Chondrocyte (in vitro differentiated cells): ENCODE data around the gene OR4A5. TPM values are rescaled to one million over a fixed set of nuclear protein-coding genes. Genes with fewer than 3 reads are reported as not detected.
"Not testable (repeated sequence)": the region's sequence is repeated elsewhere in the genome, so short reads cannot be mapped to it uniquely, and the experiment has no call there.

Experiments
- DNase-seq: peaks from one replicate; pipeline ENCODE4 v3.0.0; 2021; ENCODE audit warnings: mixed read lengths, low spot score
- H3K27ac Mint-ChIP-seq: one replicate; pipeline ENCODE4 v1.8.0; 2021; ENCODE audit warnings: mild to moderate bottlenecking, moderate library complexity, mixed read lengths; ENCODE audit not compliant: unreplicated experiment
- H3K27me3 Mint-ChIP-seq: 2 replicates; pipeline ENCODE4 v1.8.0; 2021; ENCODE audit warnings: low read depth, mixed read lengths
- H3K36me3 Mint-ChIP-seq: 2 replicates; pipeline ENCODE4 v1.8.0; 2021; ENCODE audit warnings: low read depth, mixed read lengths
- H3K4me1 Mint-ChIP-seq: 2 replicates; pipeline ENCODE4 v1.8.0; 2021; ENCODE audit warnings: low read depth, mild to moderate bottlenecking, mixed read lengths
- H3K4me3 Mint-ChIP-seq: one replicate; pipeline ENCODE4 v1.8.0; 2021; ENCODE audit warnings: mild to moderate bottlenecking, moderate library complexity, mixed read lengths; ENCODE audit not compliant: unreplicated experiment
- H3K9me3 Mint-ChIP-seq: 2 replicates; pipeline ENCODE4 v1.8.0; 2021; ENCODE audit warnings: low read depth, mixed read lengths
- long read RNA-seq: library from polyadenylated mRNA; stranded (forward); transcript quantifications from one replicate; pipeline ENCODE4 v2.0.0, GENCODE V29; 2021
- total RNA-seq: library from RNA; stranded (reverse); gene quantifications from 3 replicates; pipeline ENCODE4 v1.2.1, GENCODE V29; 2021

The OR4A5 gene
- not detected in 3 replicates for total RNA-seq
- long read RNA-seq = 0 reads

- H3K4me3 Mint-ChIP-seq, H3K36me3 Mint-ChIP-seq, H3K4me1 Mint-ChIP-seq, DNase-seq, H3K27ac Mint-ChIP-seq, H3K27me3 Mint-ChIP-seq: not testable (repeated sequence)
- peaks cover 65% of the 10 kb centered on the region for H3K9me3 Mint-ChIP-seq
These were observed at the start of gene OR4A5 for GRCh38 chr11:54706532-54706931. Gene OR4A5, plus strand, starts transcription at chr11:54706832. Its CDS starts 53 bp downstream, at chr11:54706885.

GRCh38 chr11:54720094-54720493 is 13.5 kb downstream of the OR4A5 start:
- H3K9me3 Mint-ChIP-seq = peaks cover 64% of the 10 kb centered on the region
- H3K27me3 Mint-ChIP-seq, H3K27ac Mint-ChIP-seq, H3K36me3 Mint-ChIP-seq, DNase-seq, H3K4me1 Mint-ChIP-seq, H3K4me3 Mint-ChIP-seq: not testable (repeated sequence)

Other genes with a start within 250 kb of the OR4A5 start
- not detected in 3 replicates for gene OR4C46, start 102.8 kb upstream of the OR4A5 start, total RNA-seq